Endothelial cell of umbilical vein (primary cell): ENCODE measurements around the gene MRPL21. TPM values are rescaled to one million over a fixed set of nuclear protein-coding genes. Genes with fewer than 3 reads are reported as not detected.

Source experiments
- BruUV-seq: library from RNA; stranded (reverse); fragments of 400-500 nt; replicated peaks from 2 replicates; lab custom pipeline; 2021; lab: Mats Ljungman, UMichigan
- CTCF ChIA-PET: fragments of 300-600, 350-600 bp; sonication (Branson Sonifier 250); formaldehyde crosslinking; loops from one replicate; lab custom pipeline; 2021; ENCODE audit warnings: antibody characterized with exemption, inconsistent platforms; lab: Charles Lee
- POLR2A ChIA-PET: fragments of 300-600, 350-600 bp; sonication (Branson Sonifier 250); formaldehyde crosslinking; loops from one replicate; lab custom pipeline; 2021; ENCODE audit warnings: antibody characterized with exemption, inconsistent platforms; lab: Charles Lee
- DNase-seq: peaks from one replicate; pipeline ENCODE4 v3.0.0-alpha.2; 2011; ENCODE audit warnings: low read depth, low spot score
- FAIRE-seq: peaks from 2 replicates; lab custom pipeline; 2011; peaks lifted over from hg19 to GRCh38; lab: Jason Lieb, UNC
- H2AFZ ChIP-seq: 2 replicates; pipeline ENCODE4 v1.6.0; 2012; ENCODE audit warnings: low read depth, low read length, control low read depth, inconsistent platforms
- H3K27ac ChIP-seq: 2 replicates; pipeline ENCODE4 v1.5.1; 2011; ENCODE audit warnings: low read depth, mild to moderate bottlenecking, control low read depth, low read length, moderate library complexity; ENCODE audit not compliant: insufficient read depth
- H3K27me3 ChIP-seq, 2 experiments: 2 replicates each; pipeline versions ENCODE4 v1.6.0 to v1.6.1; 2011; ENCODE audit warnings: low read length in 2 of 2, mixed read lengths in 1 of 2; ENCODE audit not compliant: control insufficient read depth in 2 of 2, insufficient read depth in 2 of 2
- H3K36me3 ChIP-seq, 2 experiments: 2 replicates in 1 of 2; 3 replicates in 1 of 2; pipeline ENCODE4 v1.5.1; 2011; ENCODE audit warnings: low read length in 2 of 2, mild to moderate bottlenecking in 1 of 2, moderate library complexity in 1 of 2; ENCODE audit not compliant: control insufficient read depth in 2 of 2, insufficient read depth in 2 of 2; ENCODE audit errors: extremely low read depth in 1 of 2
- H3K4me1 ChIP-seq: 3 replicates; pipeline ENCODE4 v1.5.1; 2011; ENCODE audit warnings: mild to moderate bottlenecking, low read length; ENCODE audit not compliant: control insufficient read depth, insufficient read depth; ENCODE audit errors: extremely low read depth
- H3K4me2 ChIP-seq: 2 replicates; pipeline ENCODE4 v1.6.1; 2011; ENCODE audit warnings: low read length, control low read depth, mixed read lengths; ENCODE audit not compliant: insufficient read depth
- H3K4me3 ChIP-seq, 3 experiments: fragments of 200-600 bp in 1 of 3; sonication (generic), shearing (Covaris generic) in 1 of 3; replicated peaks in 1 of 3; 2 replicates each; pipeline ENCODE4 v1.5.1; 2011 to 2016; ENCODE audit warnings: control low read depth in 3 of 3, low read length in 3 of 3, mild to moderate bottlenecking in 2 of 3, inconsistent platforms in 1 of 3, low read depth in 1 of 3, moderate library complexity in 1 of 3; ENCODE audit not compliant: insufficient read depth in 1 of 3
- H3K79me2 ChIP-seq: 2 replicates; pipeline ENCODE4 v1.6.0; 2012; ENCODE audit warnings: low read length, inconsistent platforms; ENCODE audit not compliant: control insufficient read depth, insufficient read depth
- H3K9ac ChIP-seq: replicated peaks from 2 replicates; pipeline ENCODE3; 2011; ENCODE audit warnings: low read length, control low read depth; ENCODE audit not compliant: insufficient read depth; ENCODE audit errors: extremely low read depth
- H3K9me1 ChIP-seq: replicated peaks from 3 replicates; pipeline ENCODE4 v1.6.0; 2011; ENCODE audit warnings: mild to moderate bottlenecking, low read length; ENCODE audit not compliant: control insufficient read depth, insufficient read depth; ENCODE audit errors: extremely low read depth
- H3K9me3 ChIP-seq: replicated peaks from 2 replicates; pipeline ENCODE4 v1.5.1; 2012; ENCODE audit warnings: low read length, inconsistent platforms; ENCODE audit not compliant: control insufficient read depth, insufficient read depth
- H4K20me1 ChIP-seq: replicated peaks from 2 replicates; pipeline ENCODE3; 2011; ENCODE audit warnings: mild to moderate bottlenecking, low read length; ENCODE audit not compliant: control insufficient read depth, insufficient read depth; ENCODE audit errors: extremely low read depth
- CTCF ChIP-seq, 2 donors: IDR thresholded peaks; 1 replicate in 1 of 2; 2 replicates in 1 of 2; pipeline ENCODE4 v1.5.1; 2011; ENCODE audit warnings: low read length in 2 of 2, mild to moderate bottlenecking in 2 of 2, moderate library complexity in 2 of 2, control low read depth in 1 of 2, inconsistent platforms in 1 of 2, low read depth in 1 of 2; ENCODE audit not compliant: insufficient read depth in 1 of 2; ENCODE audit errors: extremely low read depth in 1 of 2
- EZH2 ChIP-seq: IDR thresholded peaks from 2 replicates; pipeline ENCODE4 v1.6.1; 2012; ENCODE audit warnings: borderline replicate concordance, low read depth, mild to moderate bottlenecking, moderate library complexity, low read length, inconsistent platforms; ENCODE audit not compliant: severe bottlenecking
- FOS ChIP-seq: IDR thresholded peaks from 2 replicates; pipeline ENCODE4 v1.6.1; 2011; ENCODE audit warnings: mild to moderate bottlenecking, low read length, moderate library complexity, borderline replicate concordance; ENCODE audit not compliant: insufficient read depth
- GATA2 ChIP-seq: IDR thresholded peaks from 2 replicates; pipeline ENCODE4 v1.7.0; 2011; ENCODE audit warnings: low read depth, mild to moderate bottlenecking, moderate library complexity, mixed read lengths, low read length; ENCODE audit not compliant: insufficient read length, insufficient read depth
- JUN ChIP-seq: IDR thresholded peaks from 2 replicates; pipeline ENCODE4 v1.6.1; 2011; ENCODE audit warnings: borderline replicate concordance, low read depth; ENCODE audit not compliant: insufficient read length, insufficient read depth
- MYC ChIP-seq: IDR thresholded peaks from one replicate; pipeline ENCODE4 v1.6.1; 2011; ENCODE audit warnings: mild to moderate bottlenecking, low read depth, low read length
- POLR2A ChIP-seq: IDR thresholded peaks from 2 replicates; pipeline ENCODE4 v1.6.1; 2012; ENCODE audit warnings: low read depth, mild to moderate bottlenecking, control low read depth, low read length
- POLR2AphosphoS5 ChIP-seq: IDR thresholded peaks from 2 replicates; pipeline ENCODE4 v1.6.1; 2012; ENCODE audit warnings: low read depth, mild to moderate bottlenecking, control low read depth, low read length, moderate library complexity; ENCODE audit not compliant: insufficient read depth
- dilution Hi-C: fragments of 300-500 bp; cut with MboI; formaldehyde crosslinking; loops from one replicate; pipeline ENCODE4 v1.15.0; 2019; ENCODE audit warnings: low sequenced_read_pairs; ENCODE audit not compliant: extremely low pct_ligation_motif_present
- intact Hi-C: fragments of 100-400 bp; cut with micrococcal nuclease; formaldehyde crosslinking; loops from one replicate; pipeline ENCODE4 v1.10.0; 2022
- polyA plus RNA-seq, 4 experiments: library from polyadenylated mRNA; depleted of rRNA in 3 of 4; stranded (reverse) in 3 of 4; unstranded in 1 of 4; fragments of >200 nt; gene quantifications; 2 replicates each; pipeline versions ENCODE4 v1.2.1 to v1.2.3, GENCODE V29; 2011 to 2012; ENCODE audit warnings: missing spikeins in 1 of 4
- total RNA-seq: library from RNA; stranded (reverse); gene quantifications from 2 replicates; pipeline ENCODE4 v1.2.3, GENCODE V29; 2021
- TF ChIP-seq, protein P1 (sequence below): IDR thresholded peaks from 2 replicates; pipeline ENCODE4 v1.6.1; 2011; ENCODE audit not compliant: insufficient read depth, insufficient read length

The MRPL21 gene
- total and polyA plus RNA-seq, 2 donors (not counting 3 experiments of a cell fraction or from before 2014, with no cell fraction given), result 52.2 to 65.5 TPM

DNA sequence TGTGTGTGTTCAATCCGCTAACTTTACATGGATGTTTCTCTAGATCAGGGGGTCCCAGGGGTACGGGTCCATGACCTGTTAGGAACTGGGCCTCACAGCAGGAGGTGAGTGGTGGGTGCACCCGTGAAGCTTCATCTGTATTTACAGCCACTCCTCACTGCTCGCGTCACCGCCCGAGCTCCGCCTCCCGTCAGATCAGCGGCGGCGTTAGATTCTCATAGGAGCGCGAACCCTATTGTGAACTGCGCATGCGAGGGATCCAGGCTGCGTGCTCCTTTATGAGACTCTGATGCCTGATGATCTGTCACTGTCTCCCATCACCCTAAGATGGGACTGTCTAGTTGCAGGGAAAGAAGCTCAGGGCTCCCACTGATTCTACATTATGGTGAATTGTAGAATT is 45.3 kb upstream of the MRPL21 start:
- FAIRE-seq, result no peak
- H3K9ac ChIP-seq, result no peak overlapping the region
- intact Hi-C loops, result no loop called here

More for the DNA sequence above, 45.3 kb upstream of the MRPL21 start:
- Histone ChIP-seq H3K4me3 (no peak overlapping the region), H4K20me1 (no peaks in the 10 kb centered on the region), H2AFZ (no peak overlapping the region), H3K4me2 (no peak overlapping the region), H3K27me3 (no peaks in the 10 kb centered on the region), H3K4me1 (no peaks in the 10 kb centered on the region), H3K9me3 (no peaks in the 10 kb centered on the region), H3K79me2 (no peaks in the 10 kb centered on the region), H3K36me3 (no peaks in the 10 kb centered on the region), H3K27ac (no peak overlapping the region), H3K9me1 (no peaks in the 10 kb centered on the region)
- dilution Hi-C loops, result no loop called here
- no peak for DNase-seq
- no TSS peak for BruUV-seq
- POLR2A ChIA-PET, result no interaction called here
- no peak for TF ChIP-seq POLR2A
- no peak for TF ChIP-seq EZH2
- TF ChIP-seq JUN, result no peak
- no peak for TF ChIP-seq MYC
- TF ChIP-seq GATA2, result no peak
- TF ChIP-seq FOS, result no peak
- TF ChIP-seq, protein P1, sequence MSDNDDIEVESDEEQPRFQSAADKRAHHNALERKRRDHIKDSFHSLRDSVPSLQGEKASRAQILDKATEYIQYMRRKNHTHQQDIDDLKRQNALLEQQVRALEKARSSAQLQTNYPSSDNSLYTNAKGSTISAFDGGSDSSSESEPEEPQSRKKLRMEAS, result no peak
- no peak for TF ChIP-seq POLR2AphosphoS5
- TF ChIP-seq CTCF (IDR thresholded peaks at IDR 0.05; ENCODE audit: extremely low read depth in 1 of 2, insufficient read depth in 1 of 2, low read depth in 1 of 2, low read length in 2 of 2), result no peak
- CTCF ChIA-PET, result interaction anchor here (0.8 kb wide), 1 partner anchor 34 kb away, joined by 3 read pairs; no protein-coding TSS in a partner anchor
